D721Med (cell line): Measurements from ENCODE around the gene ERN1.
"Not testable (repeated sequence)": the region's sequence is repeated elsewhere in the genome, so short reads cannot be mapped to it uniquely, and the experiment has no call there.

Experiments
- DNase-seq: peaks from one replicate; pipeline ENCODE4 v3.0.0; 2011; ENCODE audit warnings: low spot score; ENCODE audit not compliant: insufficient read length
- FAIRE-seq: peaks from 2 replicates; lab custom pipeline; 2011; peaks lifted over from hg19 to GRCh38; lab: Jason Lieb, UNC
- TF ChIP-seq, protein P1 (sequence below): IDR thresholded peaks from 2 replicates; pipeline ENCODE4 v1.5.1; 2012; ENCODE audit warnings: mild to moderate bottlenecking, control low read depth; ENCODE audit not compliant: insufficient read depth; ENCODE audit errors: missing control alignments

ERN1 gene

DNA sequence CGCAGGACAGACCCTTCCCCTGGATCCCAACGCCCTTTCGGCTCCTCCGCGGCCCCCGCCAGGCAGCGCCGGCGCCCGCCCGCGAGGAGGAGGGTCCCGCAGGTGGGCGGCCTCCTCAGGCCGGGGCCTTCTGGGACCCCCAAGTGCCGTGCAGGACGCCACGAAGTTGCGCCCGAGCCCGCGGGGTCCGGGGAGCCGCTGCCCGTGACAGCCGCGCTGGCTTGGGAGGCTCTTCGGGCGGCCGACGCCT is 504 bp downstream of the ERN1 start:
- DNase-seq (no peak), FAIRE-seq (no peak)
- TF ChIP-seq, protein P1, sequence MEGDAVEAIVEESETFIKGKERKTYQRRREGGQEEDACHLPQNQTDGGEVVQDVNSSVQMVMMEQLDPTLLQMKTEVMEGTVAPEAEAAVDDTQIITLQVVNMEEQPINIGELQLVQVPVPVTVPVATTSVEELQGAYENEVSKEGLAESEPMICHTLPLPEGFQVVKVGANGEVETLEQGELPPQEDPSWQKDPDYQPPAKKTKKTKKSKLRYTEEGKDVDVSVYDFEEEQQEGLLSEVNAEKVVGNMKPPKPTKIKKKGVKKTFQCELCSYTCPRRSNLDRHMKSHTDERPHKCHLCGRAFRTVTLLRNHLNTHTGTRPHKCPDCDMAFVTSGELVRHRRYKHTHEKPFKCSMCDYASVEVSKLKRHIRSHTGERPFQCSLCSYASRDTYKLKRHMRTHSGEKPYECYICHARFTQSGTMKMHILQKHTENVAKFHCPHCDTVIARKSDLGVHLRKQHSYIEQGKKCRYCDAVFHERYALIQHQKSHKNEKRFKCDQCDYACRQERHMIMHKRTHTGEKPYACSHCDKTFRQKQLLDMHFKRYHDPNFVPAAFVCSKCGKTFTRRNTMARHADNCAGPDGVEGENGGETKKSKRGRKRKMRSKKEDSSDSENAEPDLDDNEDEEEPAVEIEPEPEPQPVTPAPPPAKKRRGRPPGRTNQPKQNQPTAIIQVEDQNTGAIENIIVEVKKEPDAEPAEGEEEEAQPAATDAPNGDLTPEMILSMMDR = no peak

- no peak for DNase-seq
- FAIRE-seq = no peak
- TF ChIP-seq, protein P1 = no peak
Observed at GRCh38 chr17:64128787-64129514, 993 bp downstream of the ERN1 start.

DNA sequence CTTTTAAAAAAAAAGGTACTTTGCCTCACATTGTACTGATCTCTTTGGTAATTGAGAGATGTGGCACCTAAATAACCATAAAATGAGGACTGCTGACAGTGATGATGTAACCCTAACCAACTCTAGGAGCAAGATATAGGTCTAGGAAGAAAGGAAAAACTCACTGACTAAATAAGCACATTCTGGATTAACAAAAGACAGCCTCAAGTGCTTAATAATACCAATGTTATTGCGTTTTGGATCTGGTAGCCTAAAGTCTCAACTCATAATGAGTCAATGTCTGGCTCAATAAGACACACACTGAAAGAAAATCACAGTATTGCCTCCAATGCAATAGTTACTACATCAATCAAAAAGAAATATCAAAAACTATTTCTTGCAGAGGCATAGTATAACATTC is 3.0 kb downstream of the ERN1 start:
- TF ChIP-seq, protein P1 = no peak
- DNase-seq (no peak), FAIRE-seq (no peak)

GRCh38 chr17:64125937-64126336 is 4.0 kb downstream of the ERN1 start:
- FAIRE-seq (no peak), DNase-seq (no peak)
- TF ChIP-seq, protein P1 = no peak

GRCh38 chr17:64124609-64125008 is 5.3 kb downstream of the ERN1 start:
- TF ChIP-seq, protein P1 = no peak
- no peak for DNase-seq
- no peak for FAIRE-seq

DNA sequence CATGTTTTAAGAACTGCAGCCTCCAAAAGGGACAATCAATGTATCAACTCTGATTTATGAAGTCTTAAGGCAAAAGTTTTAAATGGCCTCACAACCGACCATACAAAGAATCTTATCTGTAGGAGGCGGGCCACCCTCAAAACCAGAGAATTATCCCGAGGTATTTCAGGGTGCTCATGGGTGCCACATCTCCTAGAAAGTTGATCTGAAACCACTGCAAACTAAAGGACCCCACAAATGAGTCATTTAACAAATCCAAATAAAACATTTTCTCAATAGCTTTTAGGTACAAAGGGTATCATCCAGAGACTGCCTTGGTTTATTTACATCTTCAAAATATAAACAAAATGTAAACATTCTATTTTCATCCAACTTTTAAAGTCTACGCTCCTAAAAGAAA is 6.8 kb downstream of the ERN1 start:
- FAIRE-seq = no peak
- no peak for DNase-seq
- TF ChIP-seq, protein P1 = no peak

DNA sequence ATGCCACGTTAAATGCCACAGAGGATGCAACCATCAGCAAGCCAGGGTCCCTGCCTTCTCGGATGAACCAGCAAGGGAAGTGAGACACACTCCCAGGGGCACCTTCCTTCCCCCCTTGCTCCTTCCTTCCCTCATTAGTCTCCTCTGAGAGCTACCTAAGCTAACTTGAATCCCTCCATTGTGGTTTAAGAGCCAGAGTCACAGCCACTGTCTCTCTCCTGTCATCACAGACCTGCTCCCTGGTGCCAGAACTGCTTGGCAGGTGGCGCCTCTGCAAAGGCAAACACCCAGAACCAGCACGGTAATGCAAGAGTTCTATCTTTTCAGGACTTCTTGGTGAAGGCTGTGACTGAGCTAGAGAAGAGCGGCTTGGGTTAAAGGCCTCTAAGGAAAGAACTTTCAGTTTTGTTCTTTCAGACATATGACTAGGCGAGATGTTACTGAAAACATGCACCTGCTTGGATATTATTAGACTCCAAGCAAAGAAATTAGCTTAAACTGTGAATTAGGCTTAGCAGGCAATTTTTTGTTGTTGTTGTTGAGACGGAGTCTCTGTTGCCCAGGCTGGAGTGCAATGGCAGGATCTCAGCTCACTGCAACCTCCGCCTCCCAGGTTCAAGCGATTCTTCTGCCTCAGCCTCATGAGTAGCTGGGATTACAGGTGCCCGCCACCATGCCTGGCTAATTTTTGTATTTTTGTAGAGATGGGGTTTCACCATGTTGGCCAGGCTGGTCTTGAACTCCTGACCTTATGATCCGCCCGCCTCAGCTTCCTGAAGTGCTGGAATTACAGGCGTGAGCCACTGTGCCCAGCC is 8.8 kb downstream of the ERN1 start:
- FAIRE-seq, DNase-seq: not testable (repeated sequence)
